Brain pericyte (primary cell): Measurements from ENCODE around the gene RFC3.
"Not testable (repeated sequence)": the region's sequence is repeated elsewhere in the genome, so short reads cannot be mapped to it uniquely, and the experiment has no call there.

Experiments used
- DNase-seq: peaks from one replicate; pipeline ENCODE4 v3.0.0-alpha.2; 2012; ENCODE audit warnings: low read depth, low spot score

Gene RFC3

GRCh38 chr13:33806470-33807248 lies 11.3 kb upstream of the RFC3 start:
- no peak for DNase-seq

- not testable (repeated sequence) for DNase-seq
Measured at GRCh38 chr13:33812829-33813228, 5.1 kb upstream of the RFC3 start.

GRCh38 chr13:33815011-33815550 lies 2.9 kb upstream of the RFC3 start:
- DNase-seq, result no peak

GRCh38 chr13:33816912-33817311 lies 1.0 kb upstream of the RFC3 start:
- no peak for DNase-seq

GRCh38 chr13:33817513-33817900 lies 442 bp upstream of the RFC3 start:
- DNase-seq, result no peak

GRCh38 chr13:33825083-33825482 lies 7.1 kb downstream of the RFC3 start:
- DNase-seq, result no peak

- DNase-seq, result no peak
Measured at GRCh38 chr13:33827139-33827538, 9.2 kb downstream of the RFC3 start.

- DNase-seq, result no peak
Measured at GRCh38 chr13:33828431-33829129, 10.6 kb downstream of the RFC3 start.

GRCh38 chr13:33832872-33833271 lies 14.9 kb downstream of the RFC3 start:
- no peak for DNase-seq

- no peak for DNase-seq
Measured at GRCh38 chr13:33838647-33839046, 20.7 kb downstream of the RFC3 start.

- no peak for DNase-seq
Measured at GRCh38 chr13:33840402-33840801, 22.5 kb downstream of the RFC3 start.

GRCh38 chr13:33842207-33842606 lies 24.3 kb downstream of the RFC3 start:
- DNase-seq, result no peak

GRCh38 chr13:33842986-33843385 lies 25.0 kb downstream of the RFC3 start:
- no peak for DNase-seq

- no peak for DNase-seq
Measured at GRCh38 chr13:33845572-33846302, 27.8 kb downstream of the RFC3 start.

GRCh38 chr13:33846303-33847062 lies 28.5 kb downstream of the RFC3 start:
- no peak for DNase-seq

GRCh38 chr13:33849211-33849610 lies 31.3 kb downstream of the RFC3 start:
- no peak for DNase-seq

GRCh38 chr13:33855371-33855895 lies 37.5 kb downstream of the RFC3 start:
- DNase-seq, result no peak

GRCh38 chr13:33859691-33860303 lies 41.8 kb downstream of the RFC3 start:
- DNase-seq, result no peak

- DNase-seq, result no peak
Measured at GRCh38 chr13:33860526-33860925, 42.6 kb downstream of the RFC3 start.

GRCh38 chr13:33862016-33862415 lies 44.1 kb downstream of the RFC3 start:
- DNase-seq, result no peak
